ENCODE data around the gene ASB7.

The ASB7 gene

DNA sequence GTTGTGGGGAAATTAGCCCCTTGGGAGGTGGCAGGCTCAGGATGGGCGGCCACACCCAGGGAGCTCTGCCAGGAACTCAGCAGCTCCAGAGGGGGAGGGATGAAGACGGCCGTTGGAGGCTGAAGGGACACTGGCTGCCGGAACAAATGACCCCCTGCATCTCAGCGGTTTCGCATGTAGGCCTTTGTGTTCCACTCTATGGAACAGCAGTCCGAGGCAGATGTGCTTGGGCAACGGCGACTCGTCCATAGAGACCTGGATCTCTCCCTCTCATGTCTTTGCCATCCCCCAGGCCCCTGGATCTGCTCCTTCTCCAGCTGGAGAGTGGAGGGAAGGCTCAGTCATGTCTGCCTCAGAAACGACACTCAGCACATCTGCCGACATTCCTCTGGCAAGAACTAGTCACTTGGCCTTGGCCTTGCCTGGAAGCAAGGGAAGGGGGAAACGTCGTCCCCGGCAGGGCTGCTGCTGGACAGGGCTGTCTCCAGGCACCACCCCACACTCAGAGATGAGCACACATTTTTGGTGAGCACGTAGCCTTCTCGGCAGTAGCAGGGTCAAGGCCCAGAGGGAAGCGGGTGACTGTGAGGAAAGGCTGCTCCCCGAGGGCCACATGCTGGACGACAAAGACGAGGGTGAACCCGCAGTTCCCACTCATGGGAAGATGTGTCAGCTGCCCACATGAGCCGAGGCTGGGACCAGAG, 83.8 kb downstream of the ASB7 start:
- no peak for DNase-seq (ENCODE audit: low read depth)

GRCh38 chr15:100686725-100687473, 84.5 kb downstream of the ASB7 start:
- DNase-seq (ENCODE audit: low read depth), result no peak

GRCh38 chr15:100687582-100688141, 85.3 kb downstream of the ASB7 start:
- no peak for DNase-seq (ENCODE audit: low read depth)

DNA sequence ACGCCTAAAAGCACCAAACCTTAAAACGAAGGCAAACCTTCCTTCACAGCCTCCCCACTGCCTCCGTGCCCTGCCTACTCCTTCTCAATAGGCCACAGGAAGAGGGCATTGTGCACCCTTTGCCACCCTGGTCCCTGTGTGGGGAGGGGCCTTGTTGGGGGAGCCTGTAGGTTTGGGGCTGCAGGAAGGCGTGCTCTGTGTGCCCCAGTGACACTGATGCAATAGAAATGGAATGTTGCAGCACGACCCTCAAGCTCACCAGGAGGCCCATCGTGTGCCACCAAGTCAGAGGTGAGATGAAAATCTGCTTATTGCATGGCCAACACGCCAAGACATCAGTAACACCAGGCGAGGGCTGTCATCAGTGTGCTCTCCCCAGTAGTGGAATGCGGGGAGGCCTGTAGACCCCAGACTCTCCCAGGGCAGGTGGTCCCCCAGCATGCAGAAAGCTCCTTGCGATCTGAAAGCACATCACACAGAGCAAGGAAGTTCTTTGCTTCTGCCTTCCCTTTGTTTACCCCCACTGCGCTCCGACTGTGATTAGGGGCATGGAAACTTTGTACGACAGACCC, 86.2 kb downstream of the ASB7 start:
- DNase-seq (ENCODE audit: low read depth), result no peak

GRCh38 chr15:100689131-100689899, 86.9 kb downstream of the ASB7 start:
- DNase-seq (ENCODE audit: low read depth), result no peak

GRCh38 chr15:100690032-100690794, 87.8 kb downstream of the ASB7 start:
- DNase-seq (ENCODE audit: low read depth), result no peak

DNA sequence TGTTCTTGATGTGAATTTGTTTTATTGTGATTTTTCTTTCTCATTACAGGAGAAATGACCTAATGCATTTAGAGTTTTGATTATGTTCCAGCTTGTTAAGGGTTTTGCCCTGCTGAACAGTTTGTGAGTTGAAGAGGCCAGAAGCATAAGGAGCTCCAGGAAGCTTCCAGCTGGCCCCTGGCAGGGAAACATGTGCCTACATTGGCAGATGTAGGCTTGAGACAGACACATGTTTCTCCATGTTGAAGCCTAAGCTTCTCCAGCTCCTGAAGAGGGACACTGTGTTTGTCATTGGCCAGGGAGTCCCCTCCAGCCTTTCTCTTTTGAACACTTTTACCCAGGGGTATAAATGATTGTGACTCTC, 88.4 kb downstream of the ASB7 start:
- no peak for DNase-seq (ENCODE audit: low read depth)

DNA sequence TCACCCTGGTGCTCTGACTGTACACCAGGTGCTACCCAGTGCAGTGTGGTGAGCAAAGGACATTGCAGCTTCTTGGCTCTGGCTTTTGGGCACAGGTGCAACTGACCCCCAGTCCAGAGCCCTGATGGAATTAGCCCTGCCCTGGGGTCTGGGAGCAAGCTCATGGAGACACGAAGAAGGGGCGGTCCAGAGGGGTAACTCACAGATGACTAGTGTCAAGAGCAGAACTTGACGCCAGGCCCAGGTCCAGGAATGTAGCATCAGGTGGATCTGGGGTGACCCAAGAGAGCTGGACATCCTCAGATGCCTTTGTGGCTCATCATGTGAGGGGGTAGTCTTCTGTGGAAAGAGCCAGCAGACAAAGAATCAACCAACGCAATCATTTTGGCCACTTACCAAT, 88.9 kb downstream of the ASB7 start:
- no peak for DNase-seq (ENCODE audit: low read depth)

DNA sequence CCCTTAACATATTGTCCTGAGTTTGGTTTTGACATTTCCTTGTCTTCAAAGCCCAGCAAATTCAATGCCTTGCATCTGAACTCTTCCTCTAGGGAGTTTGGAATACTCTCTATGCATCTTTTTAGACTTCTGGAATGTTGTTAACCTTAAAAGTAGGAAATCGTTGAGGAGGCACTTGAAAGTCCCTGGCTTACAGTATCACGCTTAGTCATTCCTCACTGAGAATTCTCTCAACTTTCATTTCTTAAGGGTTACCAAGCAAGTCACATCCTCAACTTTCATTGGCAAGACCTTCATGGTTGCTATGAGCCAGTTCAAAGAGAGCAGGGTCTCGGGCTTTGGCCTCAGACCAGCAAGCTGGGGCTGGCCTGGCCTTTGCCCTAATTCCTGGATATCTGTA, 89.9 kb downstream of the ASB7 start:
- no peak for DNase-seq (ENCODE audit: low read depth)

DNA sequence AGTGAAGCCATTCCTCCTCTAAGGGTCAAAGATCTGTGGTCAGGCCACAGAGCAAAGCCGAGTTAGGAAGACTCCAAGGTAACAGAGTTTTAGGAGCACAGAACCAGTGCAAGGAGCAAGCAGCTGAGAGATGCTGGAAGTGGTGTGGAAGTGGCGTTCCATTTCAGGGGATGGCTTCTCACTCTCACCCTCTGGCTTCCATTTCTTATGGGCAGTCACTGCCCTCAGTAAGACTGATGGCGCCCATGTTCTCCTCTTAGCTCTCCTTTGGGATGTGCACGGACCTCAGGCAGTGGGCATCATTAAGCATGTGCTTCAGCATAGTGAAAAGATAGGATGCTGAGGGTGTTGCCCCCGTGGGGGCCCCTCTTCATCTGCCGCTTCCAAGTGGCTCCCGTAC, 90.3 kb downstream of the ASB7 start:
- no peak for DNase-seq (ENCODE audit: low read depth)

DNA sequence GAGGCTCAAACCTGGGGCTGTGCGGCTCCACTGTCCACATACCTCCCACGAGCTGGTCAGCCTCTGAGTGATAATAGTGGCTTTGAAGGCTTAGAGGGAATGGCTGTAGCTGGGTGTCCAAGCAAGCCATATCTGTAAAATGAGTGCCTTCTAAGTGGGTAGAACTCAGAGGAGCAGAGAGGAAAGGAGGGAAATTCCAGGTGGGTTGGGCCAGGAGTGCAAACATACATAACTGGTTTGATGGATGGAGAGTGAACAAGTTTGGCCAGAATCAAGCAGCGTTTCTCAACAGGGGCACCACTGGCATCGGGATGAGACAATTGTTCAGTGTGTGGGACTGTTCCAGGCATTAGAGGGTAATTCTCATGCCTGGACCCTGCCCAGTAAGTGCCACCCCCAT, 91.1 kb downstream of the ASB7 start:
- DNase-seq (ENCODE audit: low read depth), result no peak

DNA sequence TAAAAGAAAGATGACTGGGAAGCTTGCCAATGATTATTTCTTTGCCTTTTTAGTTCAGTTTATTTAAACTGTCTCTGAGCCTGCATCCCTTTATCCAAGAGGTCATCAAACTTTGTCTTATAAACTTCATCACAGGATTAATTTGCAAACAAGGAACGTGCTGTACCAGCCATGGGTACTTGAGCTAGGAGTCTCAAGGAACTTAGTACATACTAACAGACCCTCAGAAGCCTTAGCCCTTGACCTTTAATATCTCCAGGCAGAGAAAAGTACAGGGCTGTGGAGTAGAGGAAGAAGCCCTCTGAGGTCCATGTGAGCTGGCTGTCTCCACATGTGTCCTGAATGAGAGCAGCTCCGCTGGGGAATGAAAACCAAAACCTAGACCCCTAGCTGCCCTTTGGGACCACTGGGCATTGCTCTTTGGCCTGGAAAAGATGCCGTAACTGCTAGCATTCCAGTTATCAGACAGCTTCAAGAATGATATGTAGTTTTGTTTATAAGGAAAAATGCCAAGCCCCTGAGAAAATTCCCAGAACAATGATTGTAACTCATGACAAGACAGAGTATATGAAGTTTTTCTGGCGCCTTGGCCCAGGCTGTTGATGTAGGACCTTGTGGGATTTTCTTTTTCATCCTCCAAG, 92.1 kb downstream of the ASB7 start:
- DNase-seq (ENCODE audit: low read depth), result no peak

GRCh38 chr15:100695048-100695447, 92.7 kb downstream of the ASB7 start:
- DNase-seq (ENCODE audit: low read depth), result no peak

- DNase-seq (ENCODE audit: low read depth), result no peak
Measured at GRCh38 chr15:100696452-100696851, 94.1 kb downstream of the ASB7 start.
